Measurements from ENCODE around the gene GRM8.
"Not testable (repeated sequence)": the region's sequence is repeated elsewhere in the genome, so short reads cannot be mapped to it uniquely, and the experiment has no call there.

GRM8 gene

DNA sequence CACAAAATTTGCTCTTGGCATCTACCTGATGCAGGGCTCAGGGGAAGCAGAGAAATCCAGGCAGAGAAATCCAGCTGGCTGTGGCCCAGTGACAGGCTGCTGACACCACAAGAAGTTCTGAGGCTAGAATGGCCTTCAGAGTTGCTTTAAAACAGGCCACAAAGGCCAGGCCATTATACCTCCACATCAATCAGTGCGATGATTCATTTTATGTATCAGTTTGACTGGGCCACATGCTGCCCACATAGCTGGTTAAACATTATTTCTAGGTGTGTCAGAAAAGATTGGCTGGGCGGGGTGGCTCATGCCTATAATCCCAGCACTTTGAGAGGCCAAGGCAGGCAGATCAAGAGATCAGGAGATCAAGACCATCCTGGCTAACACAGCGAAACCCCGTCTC lies 341.1 kb downstream of the GRM8 start:
- DNase-seq (ENCODE audit: low read depth in 2 of 2), result not testable (repeated sequence)

DNA sequence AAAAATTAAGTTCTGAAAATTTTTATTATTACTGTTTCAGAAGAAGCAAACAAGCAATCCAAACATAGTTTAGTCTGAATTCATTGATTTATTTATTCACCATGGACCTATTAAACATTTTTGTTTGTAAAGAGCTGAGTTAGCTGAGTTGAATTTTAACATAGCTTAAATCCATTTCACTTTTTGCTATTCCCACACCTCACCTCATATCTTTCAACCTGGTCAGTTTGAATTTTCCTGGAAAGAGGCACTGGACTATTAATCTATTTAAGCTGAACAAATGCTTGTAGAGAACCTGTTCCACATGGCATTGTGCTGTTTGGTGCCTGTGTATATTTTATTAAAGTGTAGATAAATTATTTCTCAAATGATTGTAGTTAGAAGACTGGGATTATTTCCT lies 344.2 kb downstream of the GRM8 start:
- not testable (repeated sequence) for DNase-seq (ENCODE audit: low read depth in 2 of 2)

DNA sequence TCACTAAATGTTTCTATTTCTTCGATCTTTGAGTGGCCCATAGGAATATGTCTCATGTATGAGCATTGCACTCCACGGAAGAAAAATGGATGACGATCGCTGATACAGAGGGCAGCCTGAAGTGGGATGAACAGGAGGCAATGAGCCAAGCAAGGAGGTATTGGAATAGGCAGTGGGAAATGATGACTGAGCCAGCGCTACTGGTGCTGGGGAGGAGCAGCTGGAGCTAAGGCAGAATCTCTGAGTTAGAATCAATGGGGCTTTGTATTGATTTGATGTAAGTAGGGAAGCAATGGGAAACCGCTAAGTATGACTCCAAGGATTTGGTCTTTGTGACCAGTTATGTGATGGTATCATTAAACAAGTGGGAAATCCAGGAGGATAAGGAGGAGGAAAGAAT lies 345.1 kb downstream of the GRM8 start:
- DNase-seq (ENCODE audit: low read depth in 2 of 2), result not testable (repeated sequence)

DNA sequence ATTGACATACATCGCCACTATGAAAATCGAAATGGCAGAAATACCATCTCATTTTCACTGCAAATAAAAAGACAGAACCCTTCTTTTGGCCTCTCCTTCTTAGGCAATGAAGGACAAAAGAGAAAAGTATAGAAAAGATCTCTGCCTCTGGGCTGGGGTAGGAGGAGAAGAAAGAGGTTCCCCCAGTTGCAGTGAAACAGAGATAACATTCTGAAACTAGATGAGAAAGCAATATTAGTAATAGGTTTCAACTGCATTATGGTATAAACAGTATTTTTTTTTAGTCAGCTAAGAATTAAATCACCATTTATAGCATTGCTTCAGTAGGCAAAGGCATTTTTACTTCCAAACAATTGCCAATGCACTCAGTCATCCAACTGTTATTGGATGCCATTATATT lies 347.5 kb downstream of the GRM8 start:
- DNase-seq (ENCODE audit: low read depth in 2 of 2), result not testable (repeated sequence)

DNA sequence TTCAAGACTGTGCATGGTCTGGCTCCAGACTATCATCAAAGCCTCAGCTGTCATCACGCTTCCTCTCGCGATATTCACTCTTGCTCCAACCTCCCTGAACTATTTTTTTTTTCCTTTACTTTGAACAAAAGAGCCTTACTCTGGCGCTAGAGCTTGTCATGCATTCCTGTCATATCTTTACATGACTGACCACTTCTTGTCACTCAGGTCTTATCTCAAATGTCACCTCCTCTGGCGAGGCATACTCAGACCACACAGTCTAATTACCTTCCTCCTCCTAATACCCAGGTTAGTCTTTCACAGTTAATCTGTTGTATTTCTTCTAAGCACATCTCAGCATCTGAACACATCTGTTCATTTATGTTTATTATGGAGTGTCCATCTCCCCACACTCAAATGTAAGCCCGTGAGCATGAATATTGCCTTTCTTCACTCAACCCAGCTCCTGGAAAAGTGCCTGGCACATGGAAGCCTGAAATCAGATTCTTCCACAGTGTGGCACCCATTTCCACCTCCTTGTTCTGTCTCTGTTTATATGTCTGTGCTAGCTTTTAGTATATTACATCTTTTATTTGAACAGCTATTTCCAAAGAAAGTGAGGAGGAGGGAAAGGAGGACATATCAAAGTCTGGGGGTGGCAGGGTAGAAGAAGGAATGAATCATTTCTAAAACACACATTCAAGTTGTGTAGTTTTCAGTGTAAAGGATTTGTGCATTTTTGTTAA lies 351.5 kb downstream of the GRM8 start:
- DNase-seq (ENCODE audit: low read depth in 2 of 2), result not testable (repeated sequence)

DNA sequence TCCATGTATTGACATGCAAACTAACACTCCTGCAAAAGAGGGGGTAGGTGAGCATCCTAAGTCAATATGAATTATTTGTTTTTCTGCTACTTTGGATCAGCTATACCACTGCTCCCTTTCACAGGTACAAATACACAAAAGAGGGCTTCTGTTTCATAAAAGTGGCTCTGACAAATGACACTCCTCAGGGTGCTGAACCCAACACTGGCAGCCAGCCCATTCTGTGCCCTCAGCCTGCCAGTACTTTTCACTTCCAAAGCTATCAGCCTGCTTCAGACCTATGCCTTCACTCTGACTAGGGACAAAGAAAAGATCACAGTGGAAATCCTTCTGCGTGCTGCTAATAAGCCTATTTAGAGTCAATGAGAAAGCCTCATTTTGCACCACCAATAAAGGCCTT lies 364.8 kb downstream of the GRM8 start:
- DNase-seq (ENCODE audit: low read depth in 2 of 2), result not testable (repeated sequence)

DNA sequence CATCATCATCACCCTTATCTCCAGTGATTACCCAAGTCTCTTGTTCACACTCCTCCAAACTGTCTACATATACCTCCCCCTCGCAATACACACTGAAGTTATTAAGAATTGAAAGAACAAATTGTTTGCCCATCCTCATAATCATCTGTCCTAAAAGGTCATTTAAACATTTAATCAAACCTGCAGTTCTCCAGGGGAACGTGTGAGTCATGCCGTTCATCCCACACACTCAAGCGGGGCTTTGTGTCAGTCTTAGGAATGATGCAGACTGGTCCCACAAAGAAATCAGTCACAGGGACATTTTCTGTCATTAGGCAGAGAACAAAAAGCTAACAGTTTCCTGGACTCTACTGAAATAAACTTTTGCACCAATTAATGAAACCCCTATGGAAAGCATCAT lies 365.2 kb downstream of the GRM8 start:
- DNase-seq (ENCODE audit: low read depth in 2 of 2), result not testable (repeated sequence)

DNA sequence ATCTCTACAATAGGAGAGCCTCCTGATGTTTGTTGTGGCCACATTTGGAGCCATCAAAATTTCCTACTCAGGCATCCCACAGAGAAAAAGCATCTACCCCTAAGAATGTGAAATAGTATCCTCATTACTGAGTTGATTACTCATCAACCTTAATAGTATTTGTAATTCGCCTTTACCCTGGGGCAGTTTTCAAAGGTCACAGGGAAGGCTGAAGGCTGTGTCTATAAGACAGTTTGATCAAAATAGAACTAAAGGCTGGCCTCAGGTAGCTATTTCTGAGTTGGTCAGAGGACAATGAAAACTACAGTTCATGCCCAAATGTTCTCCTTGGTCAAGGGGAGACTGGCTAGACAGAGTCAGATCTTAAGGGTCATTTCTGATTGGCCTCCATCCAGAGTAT lies 370.0 kb downstream of the GRM8 start:
- DNase-seq (ENCODE audit: low read depth in 2 of 2), result not testable (repeated sequence)

DNA sequence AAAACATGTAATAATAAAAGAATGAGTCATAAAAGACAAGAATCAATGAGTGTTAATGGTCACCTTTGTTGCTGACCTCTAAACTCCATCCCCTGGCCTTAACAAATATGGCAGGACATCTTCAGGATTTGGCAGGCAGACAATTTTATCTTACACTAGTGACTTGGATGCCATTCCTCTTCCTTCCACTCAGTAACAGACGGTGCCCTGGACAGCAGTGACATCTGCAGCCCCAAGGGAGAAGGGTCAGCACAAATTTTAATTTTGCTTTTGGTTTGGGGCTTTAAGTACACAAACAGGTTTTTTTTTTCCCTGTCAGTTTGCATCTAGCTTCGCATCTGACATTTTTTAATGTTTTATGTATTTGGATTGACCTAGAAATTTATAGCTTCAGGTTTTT lies 370.8 kb downstream of the GRM8 start:
- DNase-seq (ENCODE audit: low read depth in 2 of 2), result not testable (repeated sequence)

DNA sequence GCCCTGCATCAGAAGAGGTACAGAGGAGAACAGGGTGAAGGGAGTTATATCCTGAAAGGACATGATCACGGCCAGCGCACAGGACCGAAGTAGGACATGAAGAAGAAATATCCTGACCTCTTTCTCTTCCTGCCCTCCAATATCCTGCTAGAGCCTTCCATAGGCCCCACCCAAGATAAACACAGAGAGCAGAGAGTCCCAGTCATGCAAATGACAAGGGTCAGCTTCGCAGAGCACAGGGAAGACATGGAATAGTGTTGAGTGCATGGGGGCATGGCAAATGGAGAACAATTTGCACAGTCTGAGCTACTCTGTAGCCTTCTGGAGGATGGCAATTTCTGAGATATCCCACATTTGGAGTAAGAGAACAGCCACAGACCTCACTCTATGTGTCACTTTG lies 371.4 kb downstream of the GRM8 start:
- no peak for DNase-seq (ENCODE audit: low read depth in 2 of 2)

DNA sequence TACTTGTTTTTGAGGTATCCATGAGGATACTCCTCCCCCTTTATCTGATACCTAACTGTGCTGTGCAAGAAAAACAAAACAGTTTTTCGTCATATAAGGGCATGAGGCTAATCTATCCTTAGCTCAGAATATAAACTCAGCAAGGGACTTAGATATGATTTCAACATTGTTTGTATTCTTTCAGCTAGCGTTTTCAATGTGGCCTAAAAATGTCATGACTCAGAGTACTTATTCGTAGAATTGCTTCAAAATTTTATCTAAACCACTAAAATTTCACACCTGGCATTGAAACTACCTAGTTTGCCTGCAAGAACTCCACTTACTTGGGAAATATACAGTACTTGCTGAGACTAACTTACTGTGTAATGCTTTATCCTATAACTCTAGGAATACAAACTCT lies 376.2 kb downstream of the GRM8 start:
- DNase-seq (ENCODE audit: low read depth in 2 of 2), result not testable (repeated sequence)

DNA sequence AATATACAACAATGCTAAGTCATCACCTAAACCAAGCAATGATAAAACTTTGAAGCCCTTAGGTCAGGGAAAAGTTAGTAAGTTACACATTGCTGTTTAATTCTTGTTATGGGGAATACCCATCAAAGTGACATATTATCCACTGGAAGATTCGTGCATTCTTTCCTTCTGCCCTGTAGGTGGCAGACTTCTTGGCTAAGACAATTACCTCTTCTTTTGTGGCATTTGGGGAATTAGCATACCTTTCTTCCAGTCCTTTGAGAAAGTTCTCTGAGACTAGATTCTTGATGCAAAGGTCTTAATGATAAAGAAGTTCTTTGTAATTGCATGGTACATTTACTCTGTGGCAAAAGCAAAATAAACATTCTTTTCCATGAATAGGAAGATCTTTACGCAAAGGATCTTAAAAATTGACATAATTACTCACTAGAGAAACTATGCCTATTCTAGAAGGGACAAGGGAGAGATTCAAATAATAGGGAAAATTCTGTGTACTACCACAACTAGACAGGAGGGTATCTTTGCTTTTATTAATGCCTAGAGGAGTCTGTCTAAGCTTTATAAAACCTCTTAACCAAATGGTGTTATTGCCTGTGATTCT lies 395.9 kb downstream of the GRM8 start:
- DNase-seq (ENCODE audit: low read depth in 2 of 2), result no peak

DNA sequence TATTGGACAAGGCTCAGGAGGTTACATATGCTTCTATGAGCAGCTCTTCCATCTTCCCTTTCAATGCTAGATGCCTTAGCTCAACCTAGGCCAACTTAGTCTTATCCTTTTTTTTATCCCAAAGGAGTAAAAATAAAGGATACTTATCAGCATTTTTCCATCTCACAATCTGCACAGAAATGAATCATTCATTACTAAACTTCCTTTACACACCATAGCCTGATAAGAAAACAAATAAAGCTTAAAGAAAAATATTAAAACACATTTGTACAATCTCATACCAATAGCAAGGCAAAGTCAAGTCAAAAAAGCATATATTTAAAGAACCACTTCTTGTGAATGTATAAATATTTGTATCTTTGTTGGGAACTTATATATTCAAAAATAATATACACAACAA lies 407.4 kb downstream of the GRM8 start:
- no peak for DNase-seq (ENCODE audit: low read depth in 2 of 2)

DNA sequence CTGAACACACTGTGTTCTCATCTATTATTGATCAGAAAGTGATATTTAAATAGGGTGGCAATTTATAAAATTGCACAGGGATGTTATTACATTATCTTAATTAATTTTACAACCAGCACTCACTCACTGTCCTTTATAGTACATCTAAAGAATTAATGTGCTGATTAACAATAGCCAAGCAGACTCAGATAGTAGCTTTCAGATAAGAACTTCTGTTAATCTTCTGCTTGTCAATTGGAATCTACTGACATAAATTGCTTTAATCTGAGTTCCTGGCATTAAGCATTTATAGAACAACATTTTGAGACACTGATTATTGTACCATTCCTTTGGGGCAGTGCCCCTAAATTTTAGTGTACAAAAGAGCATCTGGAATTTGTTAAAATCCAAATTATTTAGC lies 408.9 kb downstream of the GRM8 start:
- DNase-seq (ENCODE audit: low read depth in 2 of 2), result no peak

DNA sequence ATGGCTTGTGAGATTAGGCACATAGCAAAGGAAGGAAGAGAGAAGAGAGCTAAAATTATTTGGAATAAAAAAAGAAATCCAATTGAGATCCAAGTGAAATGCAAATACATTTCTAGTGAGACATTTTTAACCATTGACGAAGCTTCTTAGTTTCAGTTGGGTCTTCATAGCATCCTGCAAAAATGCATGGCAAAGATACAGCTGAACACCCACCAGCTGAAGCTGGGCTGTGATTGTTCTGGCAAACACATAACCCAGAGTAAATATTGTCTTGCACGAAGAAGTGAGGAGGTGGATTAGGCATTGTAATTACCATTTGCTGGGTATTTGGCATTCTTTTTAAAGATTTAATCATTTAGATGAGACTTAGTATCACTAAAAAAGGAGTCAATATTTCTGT lies 409.4 kb downstream of the GRM8 start:
- DNase-seq (ENCODE audit: low read depth in 2 of 2), result no peak

DNA sequence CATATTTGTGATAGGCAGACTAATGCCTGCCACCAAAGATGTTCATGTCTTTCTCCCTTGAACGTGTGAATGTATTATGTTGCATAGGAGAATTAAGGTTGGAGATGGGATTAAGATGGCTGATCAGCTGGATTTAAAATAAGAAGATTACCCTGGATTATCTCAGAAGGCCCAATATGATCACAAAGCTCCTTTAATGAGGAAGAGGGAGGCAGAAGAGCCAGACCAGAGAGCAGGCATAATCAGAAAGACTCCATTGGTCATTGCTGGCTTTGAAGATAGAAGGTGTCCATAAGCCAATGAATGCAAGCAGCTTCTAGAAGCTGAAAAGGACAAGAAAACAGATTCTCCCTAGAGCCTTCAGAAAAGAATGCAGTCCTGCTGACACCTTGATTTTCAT lies 410.3 kb downstream of the GRM8 start:
- no peak for DNase-seq (ENCODE audit: low read depth in 2 of 2)

DNA sequence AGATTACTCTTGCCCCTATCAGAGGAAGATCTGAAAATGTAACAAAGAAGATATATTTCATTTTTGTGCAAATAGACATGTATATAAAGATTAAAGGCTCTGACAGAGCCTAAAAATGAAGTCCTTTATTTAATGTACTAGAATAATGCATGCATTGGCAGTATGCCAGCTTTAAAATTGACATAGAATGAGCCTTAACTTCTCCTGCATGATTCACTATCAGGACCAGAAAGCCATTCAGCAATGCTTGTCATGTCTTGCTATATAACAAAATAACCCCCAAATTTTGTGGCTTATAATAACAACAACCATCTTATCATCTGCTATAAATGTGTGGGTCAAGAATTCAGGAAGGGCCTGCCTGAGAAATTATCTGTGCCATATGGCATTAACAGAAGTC lies 411.9 kb downstream of the GRM8 start:
- no peak for DNase-seq (ENCODE audit: low read depth in 2 of 2)

DNA sequence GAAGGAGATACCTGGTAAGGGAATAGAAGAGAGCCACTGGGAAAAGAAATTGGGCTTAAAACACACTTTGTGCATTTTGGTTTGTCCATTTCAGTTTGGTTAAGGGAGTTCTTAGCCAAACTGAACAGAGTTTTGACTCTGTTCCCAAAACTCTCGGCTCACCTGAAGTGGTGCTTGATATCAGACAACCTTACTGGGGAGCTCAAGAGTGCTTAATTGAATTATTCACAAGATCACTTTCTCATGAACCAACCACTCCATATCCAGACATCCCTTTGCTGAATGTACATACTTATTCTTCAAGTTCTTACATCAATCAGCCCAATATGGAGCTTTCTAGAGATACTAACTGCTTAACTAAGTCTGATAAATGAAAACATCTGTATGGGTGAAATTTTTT lies 413.1 kb downstream of the GRM8 start:
- DNase-seq (ENCODE audit: low read depth in 2 of 2), result no peak

DNA sequence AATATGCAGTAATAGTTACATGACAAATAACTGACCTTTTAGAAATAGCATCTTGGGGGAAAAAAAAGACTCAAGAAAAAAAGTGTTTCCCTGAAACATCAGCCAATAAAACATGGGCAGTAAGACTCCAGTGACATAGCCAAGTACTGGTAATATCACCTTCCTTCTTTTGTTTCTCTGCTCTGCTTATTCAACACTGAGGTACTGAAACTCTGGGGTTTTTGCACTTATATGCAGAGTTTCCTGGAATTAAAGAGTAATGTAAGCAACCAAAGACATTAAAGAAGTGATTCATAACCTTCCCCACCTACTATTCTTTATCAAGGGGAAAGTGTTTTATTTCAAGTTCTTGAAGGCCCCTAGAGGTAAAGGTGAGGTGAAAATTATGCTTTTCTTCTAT lies 414.5 kb downstream of the GRM8 start:
- DNase-seq (ENCODE audit: low read depth in 2 of 2), result no peak

DNA sequence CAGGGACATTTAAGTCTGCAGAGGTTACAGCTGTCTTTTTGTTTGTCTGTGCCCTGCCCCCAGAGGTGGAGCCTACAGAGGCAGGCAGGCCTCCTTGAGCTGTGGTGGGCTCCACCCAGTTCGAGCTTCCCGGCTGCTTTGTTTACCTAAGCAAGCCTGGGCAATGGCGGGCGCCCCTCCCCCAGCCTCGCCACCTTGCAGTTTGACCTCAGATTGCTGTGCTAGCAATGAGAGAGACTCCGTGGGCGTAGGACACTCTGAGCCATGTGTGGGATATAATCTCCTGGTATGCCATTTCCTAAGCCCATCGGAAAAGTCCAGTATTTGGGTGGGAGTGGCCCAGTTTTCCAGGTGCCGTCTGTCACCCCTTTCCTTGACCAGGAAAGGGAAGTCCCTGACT lies 421.5 kb downstream of the GRM8 start:
- DNase-seq (ENCODE audit: low read depth in 2 of 2), result not testable (repeated sequence)

DNA sequence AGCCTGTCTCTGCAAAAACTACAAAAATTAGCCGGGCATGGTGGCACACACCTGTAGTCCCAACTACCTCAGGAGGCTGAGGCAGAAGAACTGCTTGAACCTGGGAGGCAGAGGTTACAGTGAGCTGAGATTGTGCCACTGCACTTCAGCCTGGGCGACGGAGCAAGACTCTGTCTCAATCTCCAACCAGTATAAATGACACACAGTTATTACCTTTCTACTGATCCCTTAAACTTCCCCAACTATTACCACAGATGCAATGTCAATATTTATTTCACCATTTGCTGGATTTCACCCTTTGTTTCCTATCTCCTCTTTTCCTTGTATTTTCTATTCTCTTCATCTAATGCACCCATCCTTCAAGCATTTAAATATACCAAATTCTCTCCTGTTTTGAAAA lies 431.8 kb downstream of the GRM8 start:
- DNase-seq (ENCODE audit: low read depth in 2 of 2), result no peak

DNA sequence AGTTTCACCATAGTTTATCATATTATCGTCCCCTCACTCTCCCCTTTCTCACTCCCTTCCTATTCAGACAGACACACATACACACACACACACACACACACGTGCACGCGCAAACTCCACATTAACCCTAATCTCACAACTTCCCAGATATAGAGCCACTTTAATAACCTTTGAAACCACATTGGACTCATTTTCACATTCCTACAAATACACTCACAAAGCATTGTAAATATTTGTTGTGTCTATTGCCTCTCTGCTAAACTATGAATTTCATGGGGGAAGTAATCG lies 433.6 kb downstream of the GRM8 start:
- DNase-seq (ENCODE audit: low read depth in 2 of 2), result no peak

DNA sequence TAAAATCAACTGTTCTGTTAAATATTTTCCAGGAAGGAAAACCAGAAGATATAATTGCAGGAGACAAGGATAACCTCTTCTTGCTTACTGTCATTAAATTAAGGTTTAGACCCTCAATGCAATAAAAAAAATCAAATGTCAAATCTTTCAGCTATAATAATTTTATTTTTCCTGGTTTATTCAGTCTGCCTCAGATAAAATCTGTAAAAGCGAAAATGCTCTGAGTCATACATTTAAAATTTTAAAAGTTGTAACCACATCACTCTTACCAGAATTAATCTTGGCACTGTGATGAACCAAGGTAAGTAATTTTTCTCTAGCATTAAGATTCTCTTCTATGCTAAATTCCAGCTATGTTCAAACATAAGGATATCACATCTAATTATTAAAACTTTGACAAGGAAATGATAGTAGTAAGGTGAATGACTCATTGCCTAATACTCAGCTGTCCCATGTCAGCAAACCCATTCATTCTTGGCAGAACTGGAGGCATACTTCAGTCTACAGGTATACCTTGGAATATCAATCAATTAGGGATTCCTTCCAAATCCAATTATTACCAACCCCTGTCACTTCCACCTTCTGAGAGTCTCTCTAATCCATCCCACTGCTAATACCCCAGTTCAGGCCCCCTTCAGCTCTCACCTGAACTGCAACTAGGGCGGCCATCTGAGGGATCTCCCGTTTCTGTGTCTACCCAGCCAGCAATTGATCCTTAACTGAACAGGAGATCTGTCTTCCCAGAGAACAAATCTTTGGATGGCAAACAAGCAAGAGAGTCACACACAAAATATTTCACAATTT lies 434.1 kb downstream of the GRM8 start:
- DNase-seq (ENCODE audit: low read depth in 2 of 2), result no peak
